Neuronal stem cell (in vitro differentiated cells): ENCODE data around the gene TMC5. TPM values are rescaled to one million over a fixed set of nuclear protein-coding genes. Genes with fewer than 3 reads are reported as not detected.
"Not testable (repeated sequence)": the region's sequence is repeated elsewhere in the genome, so short reads cannot be mapped to it uniquely, and the experiment has no call there.

Experiments used
- DNase-seq: peaks from one replicate; pipeline ENCODE4 v3.0.0-alpha.2; 2013; ENCODE audit warnings: low spot score
- H2AFZ ChIP-seq: one replicate; pipeline ENCODE4 v1.6.1; 2013; ENCODE audit warnings: mild to moderate bottlenecking, low read length, inconsistent platforms
- H2AK5ac ChIP-seq: 2 replicates; pipeline ENCODE4 v1.6.1; 2013; ENCODE audit warnings: low read depth, mild to moderate bottlenecking, inconsistent platforms, low read length, moderate library complexity, mixed read lengths
- H2BK120ac ChIP-seq: 2 replicates; pipeline ENCODE4 v1.6.1; 2013; ENCODE audit warnings: low read depth, mild to moderate bottlenecking, inconsistent platforms, low read length, moderate library complexity, mixed read lengths
- H2BK12ac ChIP-seq: one replicate; pipeline ENCODE4 v1.6.1; 2013; ENCODE audit warnings: low read length, inconsistent platforms
- H2BK15ac ChIP-seq: 2 replicates; pipeline ENCODE4 v1.6.1; 2013; ENCODE audit warnings: mild to moderate bottlenecking, low read length, inconsistent platforms, mixed read lengths
- H2BK5ac ChIP-seq: one replicate; pipeline ENCODE4 v1.6.1; 2013; ENCODE audit warnings: inconsistent platforms, mild to moderate bottlenecking, low read length, moderate library complexity
- H3K14ac ChIP-seq: one replicate; pipeline ENCODE4 v1.6.1; 2013; ENCODE audit warnings: low read length, inconsistent platforms
- H3K18ac ChIP-seq: 2 replicates; pipeline ENCODE4 v1.6.1; 2013; ENCODE audit warnings: low read length, inconsistent platforms
- H3K23ac ChIP-seq: 2 replicates; pipeline ENCODE4 v1.6.1; 2013; ENCODE audit warnings: low read depth, mild to moderate bottlenecking, mixed read lengths, low read length, inconsistent platforms; ENCODE audit not compliant: poor library complexity
- H3K27ac ChIP-seq: replicated peaks from 3 replicates; pipeline ENCODE4 v1.5.1; 2013; ENCODE audit warnings: low read length, inconsistent platforms
- H3K27me3 ChIP-seq, 3 experiments: 2 replicates each; pipeline ENCODE4 v1.6.1; 2013; ENCODE audit warnings: low read length in 3 of 3, mild to moderate bottlenecking in 2 of 3, inconsistent platforms in 1 of 3, low read depth in 1 of 3, mixed read lengths in 1 of 3, moderate library complexity in 1 of 3; ENCODE audit not compliant: control insufficient read depth in 3 of 3, insufficient read depth in 3 of 3
- H3K36me3 ChIP-seq, 2 donors: replicated peaks in 1 of 2; 2 replicates each; pipeline ENCODE4 v1.6.1; 2013; ENCODE audit warnings: low read length in 2 of 2; ENCODE audit not compliant: control insufficient read depth in 2 of 2, insufficient read depth in 2 of 2
- H3K4ac ChIP-seq: 2 replicates; pipeline ENCODE4 v1.6.1; 2013; ENCODE audit warnings: inconsistent platforms, mild to moderate bottlenecking, low read length, moderate library complexity
- H3K4me1 ChIP-seq, 2 donors: 1 replicate in 1 of 2; 2 replicates in 1 of 2; pipeline ENCODE4 v1.6.1; 2013; ENCODE audit warnings: low read length in 2 of 2, low read depth in 1 of 2; ENCODE audit not compliant: control insufficient read depth in 2 of 2, insufficient read depth in 1 of 2
- H3K4me2 ChIP-seq: one replicate; pipeline ENCODE4 v1.6.1; 2013; ENCODE audit warnings: mild to moderate bottlenecking, low read length, inconsistent platforms; ENCODE audit not compliant: insufficient read depth, poor library complexity, severe bottlenecking
- H3K4me3 ChIP-seq, 2 donors: 2 replicates each; pipeline ENCODE4 v1.5.1; 2013; ENCODE audit warnings: low read length in 2 of 2, mild to moderate bottlenecking in 2 of 2, inconsistent platforms in 1 of 2, moderate library complexity in 1 of 2
- H3K79me1 ChIP-seq: one replicate; pipeline ENCODE4 v1.6.1; 2013; ENCODE audit warnings: low read depth, mild to moderate bottlenecking, inconsistent platforms, low read length, moderate library complexity
- H3K9ac ChIP-seq: one replicate; pipeline ENCODE4 v1.6.1; 2013; ENCODE audit warnings: mild to moderate bottlenecking, low read depth, low read length, inconsistent platforms; ENCODE audit not compliant: poor library complexity
- H3K9me3 ChIP-seq, 2 donors: replicated peaks in 1 of 2; 2 replicates each; pipeline versions ENCODE3 to v1.6.1; 2013; ENCODE audit warnings: low read length in 2 of 2, mild to moderate bottlenecking in 2 of 2, inconsistent platforms in 1 of 2, low read depth in 1 of 2, mixed read lengths in 1 of 2, moderate library complexity in 1 of 2; ENCODE audit not compliant: control insufficient read depth in 2 of 2, insufficient read depth in 1 of 2
- H4K8ac ChIP-seq: one replicate; pipeline ENCODE4 v1.6.1; 2013; ENCODE audit warnings: low read depth, mild to moderate bottlenecking, inconsistent platforms, low read length, moderate library complexity
- H4K91ac ChIP-seq: one replicate; pipeline ENCODE4 v1.6.1; 2013; ENCODE audit warnings: low read length, low read depth, mild to moderate bottlenecking, inconsistent platforms; ENCODE audit not compliant: poor library complexity
- whole genome bisulfite sequencing, 2 donors: extraction: QIAGEN DNeasy Blood & Tissue Kit; methylation state at CpG; one replicate each; pipeline ENCODE4 v1.1.7; 2013; ENCODE audit warnings: missing lambda C conversion rate in 2 of 2, mixed read lengths in 1 of 2; ENCODE audit not compliant: insufficient read length in 2 of 2, insufficient replicate concordance in 1 of 2; ENCODE audit errors: extremely low coverage in 2 of 2; 5-methylcytosine and 5-hydroxymethylcytosine counted together
- polyA plus RNA-seq, 2 experiments: library from polyadenylated mRNA; stranded (reverse); fragments of 200-250 nt; gene quantifications; one replicate each; pipeline ENCODE4 v1.2.3, GENCODE V29; 2013

The TMC5 gene
- 0.11 TPM for polyA plus RNA-seq (2013, experiment 1 of 2)
- 0.94 TPM for polyA plus RNA-seq (2013, experiment 2 of 2)

- Histone ChIP-seq H2BK12ac (no peak within 1 kb of the TSS), H3K18ac (no peak within 1 kb of the TSS), H3K9ac (no peak within 1 kb of the TSS), H3K4me1 (no peaks in the 10 kb centered on the region), H4K91ac (no peak within 1 kb of the TSS), H3K23ac (no peak within 1 kb of the TSS), H2BK5ac (no peak within 1 kb of the TSS), H3K9me3 (peaks cover 0 to 1% of the 10 kb centered on the region in 2 donors), H2BK15ac (no peak within 1 kb of the TSS), H2AK5ac (no peak within 1 kb of the TSS), H3K27ac (no peak within 1 kb of the TSS), H2BK120ac (no peak within 1 kb of the TSS), H3K14ac (no peak within 1 kb of the TSS), H4K8ac (no peak within 1 kb of the TSS), H3K36me3 (no peaks in the 10 kb centered on the region), H3K4ac (no peak within 1 kb of the TSS), H3K4me3 (no peak within 1 kb of the TSS), H2AFZ (no peak within 1 kb of the TSS), H3K4me2 (no peak within 1 kb of the TSS), H3K27me3 (peaks cover 0 to 3% (median 0%) of the 10 kb centered on the region in 3 experiments), H3K79me1 (no peaks in the 10 kb centered on the region)
- no CpG with 5 or more reads among the region's 12 CpGs for WGBS, 2 donors
- DNase-seq, result no peak
Measured at GRCh38 chr16:19417640-19418039, at the start of gene TMC5. Gene TMC5 (plus strand): TSS chr16:19417883. CDS start chr16:19440039, 22,156 bp downstream.

DNA sequence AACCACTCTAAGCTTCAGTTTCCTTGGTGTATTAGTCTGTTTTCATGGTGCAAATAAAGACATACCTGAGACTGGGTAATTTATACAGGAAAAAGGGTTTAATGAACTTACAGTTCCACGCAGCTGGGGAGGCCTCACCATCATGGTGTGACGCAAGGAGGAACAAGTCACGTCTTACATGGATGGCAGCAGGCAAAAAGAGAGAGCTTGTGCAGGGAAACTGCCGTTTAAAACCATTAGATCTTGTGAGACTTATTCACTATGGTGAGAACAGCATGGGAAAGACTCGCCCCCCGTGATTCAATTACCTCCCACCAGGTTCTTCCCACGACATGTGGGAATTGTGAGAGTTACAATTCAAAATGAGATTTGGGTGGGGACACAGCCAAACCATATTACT is 45.1 kb upstream of the TMC5 start:
- not testable (repeated sequence) for H3K9me3 ChIP-seq, H3K27me3 ChIP-seq, H3K79me1 ChIP-seq, H3K4me2 ChIP-seq, H2AK5ac ChIP-seq, H2BK120ac ChIP-seq, H2AFZ ChIP-seq, H3K36me3 ChIP-seq, H3K4me3 ChIP-seq, H3K23ac ChIP-seq, H3K18ac ChIP-seq, H4K8ac ChIP-seq, H2BK15ac ChIP-seq, H3K9ac ChIP-seq, H2BK5ac ChIP-seq, H3K27ac ChIP-seq, H3K4ac ChIP-seq, H4K91ac ChIP-seq, DNase-seq, H3K14ac ChIP-seq, H2BK12ac ChIP-seq, H3K4me1 ChIP-seq
- no CpG with 5 or more reads among the region's 7 CpGs for WGBS, 2 donors

DNA sequence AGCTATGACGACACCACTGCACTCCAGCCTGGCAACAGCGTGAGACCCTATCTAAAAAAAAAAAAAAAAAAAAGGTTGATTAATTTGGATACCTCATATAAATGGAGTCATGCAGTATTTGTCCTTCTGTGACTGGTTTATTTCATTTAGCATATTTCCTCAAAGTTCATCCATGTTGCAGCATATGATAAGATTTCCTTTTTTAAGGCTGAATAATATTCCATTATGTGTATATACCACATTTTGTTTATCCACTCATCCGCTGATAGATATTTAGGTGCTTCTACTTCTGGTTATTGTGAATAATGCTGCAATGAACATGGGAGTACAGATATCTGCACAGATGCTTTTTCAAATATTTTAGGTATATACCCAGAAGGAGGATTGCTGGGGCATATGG is 43.3 kb upstream of the TMC5 start:
- H3K27ac ChIP-seq, result no peak overlapping the region
- no peak overlapping the region for H3K18ac ChIP-seq
- no peak overlapping the region for H3K4me2 ChIP-seq
- H3K4me1 ChIP-seq, result peaks cover 0 to 1% of the 10 kb centered on the region in 2 donors
- no peak overlapping the region for H2BK5ac ChIP-seq
- H3K9ac ChIP-seq, result no peak overlapping the region
- H3K14ac ChIP-seq, result no peak overlapping the region
- no peak overlapping the region for H4K91ac ChIP-seq
- no peaks in the 10 kb centered on the region for H3K36me3 ChIP-seq
- no peak overlapping the region for H4K8ac ChIP-seq
- H2BK120ac ChIP-seq, result peak overlapping the region; percentile 56
- DNase-seq, result no peak
- no peak overlapping the region for H2AFZ ChIP-seq
- H2AK5ac ChIP-seq, result no peak overlapping the region
- H3K79me1 ChIP-seq, result no peaks in the 10 kb centered on the region
- no peak overlapping the region for H3K4me3 ChIP-seq
- H3K27me3 ChIP-seq, result no peaks in the 10 kb centered on the region
- H3K4ac ChIP-seq, result no peak overlapping the region
- no peak overlapping the region for H2BK15ac ChIP-seq
- no peak overlapping the region for H2BK12ac ChIP-seq
- H3K23ac ChIP-seq, result no peak overlapping the region
- no CpG with 5 or more reads among the region's 3 CpGs for WGBS, 2 donors
- peaks cover 0 to 2% of the 10 kb centered on the region in 2 donors for H3K9me3 ChIP-seq

DNA sequence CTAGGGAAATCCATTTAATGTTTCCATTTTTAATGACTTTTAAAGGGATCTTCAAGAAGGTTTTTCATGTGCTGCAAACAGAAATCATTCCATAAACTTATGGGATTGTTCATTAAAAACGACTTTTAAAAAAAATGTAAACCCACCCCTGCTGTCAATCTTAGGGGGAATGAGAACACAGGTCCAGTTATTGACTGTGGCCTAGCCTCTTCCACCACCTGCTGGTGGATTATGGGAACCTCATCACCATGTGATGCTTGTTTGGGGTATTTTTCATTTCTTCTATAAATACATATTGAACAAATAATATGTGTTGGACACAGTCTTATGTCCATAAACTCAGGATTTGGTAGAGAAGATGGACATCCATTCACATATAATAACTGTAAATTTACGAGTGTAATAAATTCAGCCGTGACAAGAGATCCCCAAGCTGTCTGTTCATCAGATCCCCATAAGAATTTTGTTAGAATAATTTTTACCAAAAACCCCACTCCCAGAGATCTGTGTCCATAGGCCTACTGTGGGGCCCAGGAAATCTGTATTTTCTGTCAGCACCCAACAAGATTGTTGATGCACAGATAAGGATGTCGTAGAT is 42.0 kb upstream of the TMC5 start:
- Histone ChIP-seq H3K4ac (no peak overlapping the region), H2BK15ac (no peak overlapping the region), H3K9ac (no peak overlapping the region), H3K27me3 (no peaks in the 10 kb centered on the region), H2AFZ (no peak overlapping the region), H3K23ac (no peak overlapping the region), H4K8ac (no peak overlapping the region), H3K79me1 (no peaks in the 10 kb centered on the region), H4K91ac (no peak overlapping the region), H3K4me2 (no peak overlapping the region), H2BK5ac (no peak overlapping the region), H3K36me3 (no peaks in the 10 kb centered on the region), H3K18ac (no peak overlapping the region), H3K27ac (no peak overlapping the region), H3K9me3 (peaks cover 0 to 2% of the 10 kb centered on the region in 2 donors), H2AK5ac (no peak overlapping the region), H3K4me3 (no peak overlapping the region), H3K4me1 (peaks cover 0 to 1% of the 10 kb centered on the region in 2 donors), H2BK120ac (no peak overlapping the region), H3K14ac (no peak overlapping the region), H2BK12ac (no peak overlapping the region)
- peak; percentile 56 for DNase-seq
- WGBS, 2 donors, result no CpG with 5 or more reads among the region's 4 CpGs
